Measurements from ENCODE around the gene GPR139.

The GPR139 gene

GRCh38 chr16:20064520-20064919 is 9.2 kb downstream of the GPR139 start:
- no peak overlapping the region for H3K4me3 ChIP-seq (ENCODE audit: low read depth, low read length)
- no peaks in the 10 kb centered on the region for H3K36me3 ChIP-seq (ENCODE audit: control insufficient read depth, insufficient read depth, low read length)
- no peaks in the 10 kb centered on the region for H3K27me3 ChIP-seq (ENCODE audit: control insufficient read depth, insufficient read depth, low read length)
- no peaks in the 10 kb centered on the region for H3K4me1 ChIP-seq
- H3K9me3 ChIP-seq (ENCODE audit: control insufficient read depth, low read length): no peaks in the 10 kb centered on the region
- H3K9ac ChIP-seq: no peak overlapping the region
- no peaks in the 10 kb centered on the region for H3K79me2 ChIP-seq
- no peak overlapping the region for H2AFZ ChIP-seq
- no peak for TF ChIP-seq CTCF (IDR thresholded peaks at IDR 0.05)
- no peak overlapping the region for H3K4me2 ChIP-seq (ENCODE audit: low read length)
- H3K27ac ChIP-seq: no peak overlapping the region

DNA sequence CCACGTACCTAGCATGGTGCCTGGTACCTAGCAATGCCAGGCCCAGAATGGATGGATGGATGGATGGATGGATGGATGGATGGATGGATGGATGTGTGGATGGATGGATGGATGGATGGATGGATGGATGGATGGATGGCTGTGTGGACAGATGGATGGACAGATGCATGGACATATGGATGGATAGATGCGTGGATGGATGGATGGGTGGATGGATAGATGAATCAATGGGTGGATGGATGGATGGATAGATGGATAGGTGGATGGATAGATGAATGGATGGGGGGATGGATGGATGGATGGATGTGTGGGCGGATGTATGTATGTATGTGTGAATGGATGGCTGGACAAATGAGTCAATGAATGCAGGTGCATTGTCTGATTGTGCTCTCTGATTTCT is 12.6 kb downstream of the GPR139 start:
- TF ChIP-seq CTCF (IDR thresholded peaks at IDR 0.05): no peak
- no peak overlapping the region for H3K27ac ChIP-seq

DNA sequence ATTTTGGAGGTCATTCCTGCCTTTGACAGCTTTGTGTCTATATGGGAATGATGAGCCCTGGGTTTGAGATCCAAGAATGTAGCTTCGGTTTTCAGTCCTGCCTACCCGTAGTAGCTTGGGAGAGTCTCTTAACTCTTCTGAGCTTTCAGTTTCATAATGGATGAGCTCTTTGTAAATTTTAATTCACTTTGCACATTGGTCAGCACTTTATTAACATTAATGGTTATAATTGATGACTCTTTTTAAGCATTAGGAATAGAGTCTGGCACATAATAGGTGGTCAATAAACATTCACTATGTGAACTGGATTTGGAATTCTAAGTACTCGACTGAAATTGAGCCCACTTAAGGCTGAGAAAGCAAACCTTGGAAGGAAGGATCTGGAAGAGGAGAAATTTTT is 17.3 kb downstream of the GPR139 start:
- H3K27ac ChIP-seq: no peak overlapping the region
- no peaks in the 10 kb centered on the region for H3K4me1 ChIP-seq
- no peak overlapping the region for H3K4me2 ChIP-seq (ENCODE audit: low read length)
- H3K9me3 ChIP-seq (ENCODE audit: control insufficient read depth, low read length): no peaks in the 10 kb centered on the region
- no peaks in the 10 kb centered on the region for H3K79me2 ChIP-seq
- no peaks in the 10 kb centered on the region for H3K36me3 ChIP-seq (ENCODE audit: control insufficient read depth, insufficient read depth, low read length)
- H3K9ac ChIP-seq: no peak overlapping the region
- H3K4me3 ChIP-seq (ENCODE audit: low read depth, low read length): no peak overlapping the region
- no peak overlapping the region for H2AFZ ChIP-seq
- H3K27me3 ChIP-seq (ENCODE audit: control insufficient read depth, insufficient read depth, low read length): no peaks in the 10 kb centered on the region
- no peak for TF ChIP-seq CTCF (IDR thresholded peaks at IDR 0.05)

More for the DNA sequence above, 12.6 kb downstream of the GPR139 start:
- no peaks in the 10 kb centered on the region for H3K36me3 ChIP-seq (ENCODE audit: control insufficient read depth, insufficient read depth, low read length)
- no peak overlapping the region for H2AFZ ChIP-seq
- H3K4me3 ChIP-seq (ENCODE audit: low read depth, low read length): no peak overlapping the region
- no peaks in the 10 kb centered on the region for H3K9me3 ChIP-seq (ENCODE audit: control insufficient read depth, low read length)
- no peaks in the 10 kb centered on the region for H3K79me2 ChIP-seq
- H3K9ac ChIP-seq: no peak overlapping the region
- no peak overlapping the region for H3K4me2 ChIP-seq (ENCODE audit: low read length)
- H3K4me1 ChIP-seq: no peaks in the 10 kb centered on the region
- H3K27me3 ChIP-seq (ENCODE audit: control insufficient read depth, insufficient read depth, low read length): no peaks in the 10 kb centered on the region

DNA sequence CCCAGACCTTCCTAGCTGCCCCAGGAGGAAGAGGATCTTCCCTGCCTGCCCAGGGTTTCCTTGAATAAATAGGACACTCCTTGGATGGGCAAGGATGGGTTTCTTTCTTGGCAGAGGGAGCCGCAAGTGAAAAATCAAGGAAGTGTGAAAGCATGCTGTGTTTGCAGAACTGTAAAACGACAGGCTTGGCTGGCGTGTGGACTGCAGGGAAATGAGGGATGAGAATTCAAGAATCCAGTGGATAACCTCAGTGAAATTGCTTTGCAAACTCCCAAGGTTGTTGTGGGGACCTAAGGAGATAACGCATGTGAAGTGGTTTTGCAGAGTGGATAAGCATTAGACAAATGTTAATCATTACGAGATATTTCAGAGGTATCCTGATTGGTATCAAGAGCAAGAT is 20.4 kb downstream of the GPR139 start:
- H3K36me3 ChIP-seq (ENCODE audit: control insufficient read depth, insufficient read depth, low read length): no peaks in the 10 kb centered on the region
- H3K27ac ChIP-seq: no peak overlapping the region
- H3K79me2 ChIP-seq: no peaks in the 10 kb centered on the region
- H3K27me3 ChIP-seq (ENCODE audit: control insufficient read depth, insufficient read depth, low read length): no peaks in the 10 kb centered on the region
- no peaks in the 10 kb centered on the region for H3K9me3 ChIP-seq (ENCODE audit: control insufficient read depth, low read length)
- TF ChIP-seq CTCF (IDR thresholded peaks at IDR 0.05): no peak
- H3K4me3 ChIP-seq (ENCODE audit: low read depth, low read length): no peak overlapping the region
- H3K4me2 ChIP-seq (ENCODE audit: low read length): no peak overlapping the region
- no peak overlapping the region for H3K9ac ChIP-seq
- no peaks in the 10 kb centered on the region for H3K4me1 ChIP-seq
- no peak overlapping the region for H2AFZ ChIP-seq

DNA sequence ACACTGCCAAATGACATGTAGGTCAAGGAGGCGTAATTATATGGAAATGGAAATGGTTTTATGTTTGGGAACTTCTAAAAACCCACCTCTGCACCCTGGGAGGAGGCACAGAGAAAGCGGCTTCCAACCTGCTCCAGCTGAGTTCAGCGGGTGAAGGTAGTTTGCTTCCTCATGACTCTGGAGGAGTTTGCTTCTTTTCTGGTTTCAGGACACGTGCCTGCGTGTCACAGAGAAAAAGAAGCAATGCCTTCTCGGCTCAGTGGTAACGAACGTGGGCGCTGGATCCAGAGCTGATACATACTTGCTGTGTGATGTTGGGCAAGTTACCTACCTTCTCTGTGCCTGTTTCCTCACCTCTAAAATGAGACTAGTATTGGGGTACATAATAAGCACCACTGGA is 22.1 kb downstream of the GPR139 start:
- Histone ChIP-seq H2AFZ (no peak overlapping the region), H3K27me3 (ENCODE audit: control insufficient read depth, insufficient read depth, low read length) (no peaks in the 10 kb centered on the region), H3K4me3 (ENCODE audit: low read depth, low read length) (no peak overlapping the region), H3K79me2 (no peaks in the 10 kb centered on the region), H3K36me3 (ENCODE audit: control insufficient read depth, insufficient read depth, low read length) (no peaks in the 10 kb centered on the region), H3K4me1 (no peaks in the 10 kb centered on the region), H3K9ac (no peak overlapping the region), H3K4me2 (ENCODE audit: low read length) (no peak overlapping the region), H3K9me3 (ENCODE audit: control insufficient read depth, low read length) (no peaks in the 10 kb centered on the region), H3K27ac (no peak overlapping the region)
- TF ChIP-seq CTCF (IDR thresholded peaks at IDR 0.05): no peak
